Measurements from ENCODE around the gene CALCB. TPM values are rescaled to one million over a fixed set of nuclear protein-coding genes. Genes with fewer than 3 reads are reported as not detected.

CALCB gene
- total and polyA plus RNA-seq, 4 donors, result 0.02 to 1.2 (median 0.39) TPM

- H3K9ac ChIP-seq (ENCODE audit: low read depth in 1 of 2, low read length in 2 of 2), result no peak overlapping the region
- H3K27me3 ChIP-seq (ENCODE audit: control insufficient read depth in 4 of 4, insufficient read depth in 4 of 4, low read length in 3 of 4), result peaks cover 0 to 5% (median 5%) of the 10 kb centered on the region in 4 donors
- peak; percentile 72 for TF ChIP-seq CTCF (IDR thresholded peaks at IDR 0.05; ENCODE audit: low read depth, low read length, missing input control)
- peak in 1 of 2 donors; percentile 7 for TF ChIP-seq RXRA (IDR thresholded peaks at IDR 0.05)
- peak in 1 of 2 donors; percentile 23 for TF ChIP-seq HNF4A (conservative IDR thresholded peaks at IDR 0.05)
- no peak for TF ChIP-seq GABPA (IDR thresholded peaks at IDR 0.05 in 1 of 2, conservative IDR thresholded peaks at IDR 0.05 in 1 of 2)
- TF ChIP-seq SP1 (IDR thresholded peaks at IDR 0.05), result no peak
- TF ChIP-seq ATF3 (IDR thresholded peaks at IDR 0.05), result no peak
- TF ChIP-seq RAD21 (IDR thresholded peaks at IDR 0.05), result peak; percentile 89 to 92
- TF ChIP-seq HNF4G (IDR thresholded peaks at IDR 0.05), result no peak
- no peak for TF ChIP-seq REST (IDR thresholded peaks at IDR 0.05)
- no peak for TF ChIP-seq NR2F2 (IDR thresholded peaks at IDR 0.05)
- H3K4me3 ChIP-seq (ENCODE audit: low read depth in 1 of 3, low read length in 3 of 3), result peak overlapping the region; percentile 14 to 37 (median 28)
- H3K36me3 ChIP-seq (ENCODE audit: control insufficient read depth in 4 of 4, insufficient read depth in 3 of 4, low read depth in 1 of 4, low read length in 3 of 4), result no peaks in the 10 kb centered on the region
- peak; percentile 84 for DNase-seq (ENCODE audit: low spot score)
- no peak overlapping the region for H3K27ac ChIP-seq (ENCODE audit: low read depth in 1 of 2, low read length in 2 of 2)
- WGBS, result 5% methylated on average over 33 of the region's 33 CpGs
- H3K9me3 ChIP-seq (ENCODE audit: control insufficient read depth in 4 of 4, low read length in 3 of 4), result no peaks in the 10 kb centered on the region
- H3K4me1 ChIP-seq (ENCODE audit: control insufficient read depth in 4 of 4, insufficient read depth in 4 of 4, low read length in 3 of 4), result peaks cover 9 to 20% (median 18%) of the 10 kb centered on the region in 4 donors
These were observed 1.1 kb downstream of the CALCB start for GRCh38 chr11:15074206-15075161.

- no peak for TF ChIP-seq SP1 (IDR thresholded peaks at IDR 0.05)
- TF ChIP-seq RXRA (IDR thresholded peaks at IDR 0.05), result no peak
- TF ChIP-seq CTCF (IDR thresholded peaks at IDR 0.05; ENCODE audit: low read depth, low read length, missing input control), result no peak
- no peak for TF ChIP-seq MAX (IDR thresholded peaks at IDR 0.05)
- no peak for TF ChIP-seq HNF4A (conservative IDR thresholded peaks at IDR 0.05)
- no peak for TF ChIP-seq ZBTB33 (IDR thresholded peaks at IDR 0.05)
- no peak for TF ChIP-seq NR2F2 (IDR thresholded peaks at IDR 0.05)
- no peak for TF ChIP-seq FOXA2 (IDR thresholded peaks at IDR 0.05)
- TF ChIP-seq JUND (IDR thresholded peaks at IDR 0.05), result no peak
- TF ChIP-seq TAF1 (conservative IDR thresholded peaks at IDR 0.05), result no peak
- 36% methylated on average over 4 of the region's 4 CpGs for WGBS
- no peak for DNase-seq (ENCODE audit: low spot score)
- no peaks in the 10 kb centered on the region for H3K9me3 ChIP-seq (ENCODE audit: control insufficient read depth in 4 of 4, low read length in 3 of 4)
- no peak overlapping the region for H3K27ac ChIP-seq (ENCODE audit: low read depth in 1 of 2, low read length in 2 of 2)
- no peak overlapping the region for H3K9ac ChIP-seq (ENCODE audit: low read depth in 1 of 2, low read length in 2 of 2)
- no peak overlapping the region for H3K4me3 ChIP-seq (ENCODE audit: low read depth in 1 of 3, low read length in 3 of 3)
- H3K36me3 ChIP-seq (ENCODE audit: control insufficient read depth in 4 of 4, insufficient read depth in 3 of 4, low read depth in 1 of 4, low read length in 3 of 4), result no peaks in the 10 kb centered on the region
- peaks cover 0 to 5% (median 5%) of the 10 kb centered on the region in 4 donors for H3K27me3 ChIP-seq (ENCODE audit: control insufficient read depth in 4 of 4, insufficient read depth in 4 of 4, low read length in 3 of 4)
- peaks cover 9 to 20% (median 18%) of the 10 kb centered on the region in 4 donors for H3K4me1 ChIP-seq (ENCODE audit: control insufficient read depth in 4 of 4, insufficient read depth in 4 of 4, low read length in 3 of 4)
These were observed 1.8 kb downstream of the CALCB start for GRCh38 chr11:15075162-15075526.

Data from liver (tissue), 9 donors.